Fibroblast of skin of left quadriceps (primary cell): ENCODE data around the gene CTNNA2.

ENCODE experiments used
- DNase-seq, 2 experiments: peaks; one replicate each; pipeline ENCODE4 v3.0.0-alpha.2; 2013; ENCODE audit warnings: low read depth in 2 of 2

The CTNNA2 gene

GRCh38 chr2:79980816-79981215 is 468.0 kb downstream of the CTNNA2 start:
- DNase-seq: no peak

GRCh38 chr2:79981316-79981715 is 468.5 kb downstream of the CTNNA2 start:
- DNase-seq: no peak

GRCh38 chr2:79982445-79982844 is 469.6 kb downstream of the CTNNA2 start:
- no peak for DNase-seq

GRCh38 chr2:79984476-79984875 is 471.6 kb downstream of the CTNNA2 start:
- no peak for DNase-seq

- DNase-seq: no peak
These were observed 472.3 kb downstream of the CTNNA2 start for GRCh38 chr2:79985145-79985544.

GRCh38 chr2:79985571-79985970 is 472.7 kb downstream of the CTNNA2 start:
- DNase-seq: no peak

GRCh38 chr2:79993144-79993543 is 480.3 kb downstream of the CTNNA2 start:
- DNase-seq: peak; percentile 50 to 51

- no peak for DNase-seq
These were observed 481.3 kb downstream of the CTNNA2 start for GRCh38 chr2:79994161-79994560.

- DNase-seq: no peak
These were observed 482.1 kb downstream of the CTNNA2 start for GRCh38 chr2:79994965-79995364.

GRCh38 chr2:79996709-79997108 is 483.9 kb downstream of the CTNNA2 start:
- no peak for DNase-seq

- peak; percentile 70 to 74 for DNase-seq
These were observed 488.9 kb downstream of the CTNNA2 start for GRCh38 chr2:80001701-80002101.

GRCh38 chr2:80002112-80002511 is 489.3 kb downstream of the CTNNA2 start:
- DNase-seq: no peak

- no peak for DNase-seq
These were observed 489.8 kb downstream of the CTNNA2 start for GRCh38 chr2:80002568-80003157.

- no peak for DNase-seq
These were observed 495.1 kb downstream of the CTNNA2 start for GRCh38 chr2:80007777-80008503.

GRCh38 chr2:80008596-80008995 is 495.7 kb downstream of the CTNNA2 start:
- no peak for DNase-seq

- DNase-seq: no peak
These were observed 496.4 kb downstream of the CTNNA2 start for GRCh38 chr2:80009211-80009610.

GRCh38 chr2:80012061-80012460 is 499.2 kb downstream of the CTNNA2 start:
- no peak for DNase-seq

GRCh38 chr2:80014637-80015036 is 501.8 kb downstream of the CTNNA2 start:
- DNase-seq: peak; percentile 31 to 38

GRCh38 chr2:80016171-80016570 is 503.3 kb downstream of the CTNNA2 start:
- no peak for DNase-seq

GRCh38 chr2:80019571-80020460 is 507.0 kb downstream of the CTNNA2 start:
- DNase-seq: no peak

- no peak for DNase-seq
These were observed 509.2 kb downstream of the CTNNA2 start for GRCh38 chr2:80022018-80022417.

GRCh38 chr2:80026040-80026729 is 513.3 kb downstream of the CTNNA2 start:
- DNase-seq: no peak
